Neural cell (in vitro differentiated cells): Measurements from ENCODE around the gene NUP210. TPM values are rescaled to one million over a fixed set of nuclear protein-coding genes. Genes with fewer than 3 reads are reported as not detected.

ENCODE experiments used
- H2AFZ ChIP-seq: fragments of 200-600, 300-800 bp; sonication (generic), shearing (Covaris generic); 2 replicates; pipeline ENCODE4 v1.6.0; 2014; ENCODE audit warnings: low read depth, mild to moderate bottlenecking, antibody characterized with exemption, low read length, moderate library complexity
- H3F3A ChIP-seq: fragments of 200-600 bp; shearing (Covaris generic); 2 replicates; pipeline ENCODE4 v1.6.1; 2016; ENCODE audit warnings: mild to moderate bottlenecking, moderate library complexity, mixed read lengths, antibody characterized with exemption, low read length; ENCODE audit not compliant: insufficient read depth, poor library complexity, severe bottlenecking
- H3K27ac ChIP-seq: fragments of 200-600, 300-800 bp; sonication (generic), shearing (Covaris generic); 2 replicates; pipeline ENCODE4 v1.5.1; 2014; ENCODE audit warnings: mild to moderate bottlenecking, low read length, moderate library complexity
- H3K27me3 ChIP-seq: fragments of 300-800, 200-600 bp; sonication (generic), shearing (Covaris generic); 2 replicates; pipeline ENCODE4 v1.6.0; 2014; ENCODE audit warnings: mild to moderate bottlenecking, low read depth, low read length, moderate library complexity; ENCODE audit not compliant: insufficient read depth
- H3K36me3 ChIP-seq: fragments of 300-800, 200-600 bp; sonication (generic), shearing (Covaris generic); 2 replicates; pipeline ENCODE4 v1.5.1; 2014; ENCODE audit warnings: mild to moderate bottlenecking, antibody characterized with exemption, low read length, moderate library complexity; ENCODE audit not compliant: insufficient read depth
- H3K4me2 ChIP-seq: fragments of 300-800, 200-600 bp; sonication (generic), shearing (Covaris generic); 2 replicates; pipeline ENCODE4 v1.6.0; 2014; ENCODE audit warnings: mild to moderate bottlenecking, low read length
- H3K4me3 ChIP-seq: fragments of 300-800, 200-600 bp; sonication (generic), shearing (Covaris generic); 2 replicates; pipeline ENCODE4 v1.5.1; 2014; ENCODE audit warnings: mild to moderate bottlenecking, low read length, moderate library complexity
- H3K79me2 ChIP-seq: fragments of 200-600 bp; shearing (Covaris generic); replicated peaks from 2 replicates; pipeline ENCODE4 v1.6.0; 2014; ENCODE audit warnings: mild to moderate bottlenecking, low read length, moderate library complexity; ENCODE audit not compliant: insufficient read depth
- H3K9ac ChIP-seq: fragments of 300-800, 200-600 bp; sonication (generic), shearing (Covaris generic); 2 replicates; pipeline ENCODE4 v1.6.1; 2016; ENCODE audit warnings: mild to moderate bottlenecking, low read length, mixed read lengths
- H3K9me2 ChIP-seq: fragments of 200-600 bp; shearing (Covaris generic); 2 replicates; pipeline ENCODE4 v1.6.1; 2016; ENCODE audit warnings: mild to moderate bottlenecking, low read length, mixed read lengths; ENCODE audit not compliant: insufficient read depth
- H3K9me3 ChIP-seq: fragments of 200-600, 300-800 bp; sonication (generic), shearing (Covaris generic); 2 replicates; pipeline ENCODE4 v1.6.1; 2016; ENCODE audit warnings: mild to moderate bottlenecking, mixed run types, low read length, moderate library complexity, mixed read lengths
- H4K20me1 ChIP-seq: fragments of 200-600 bp; shearing (Covaris generic); 2 replicates; pipeline ENCODE4 v1.6.1; 2016; ENCODE audit warnings: mild to moderate bottlenecking, mixed run types; ENCODE audit not compliant: insufficient read depth
- CTCF ChIP-seq: fragments of 450-650 bp; IDR thresholded peaks from 2 replicates; pipeline ENCODE4 v1.5.1; 2014; ENCODE audit warnings: antibody characterized with exemption, mild to moderate bottlenecking, moderate library complexity; ENCODE audit not compliant: poor library complexity, severe bottlenecking
- EP300 ChIP-seq: fragments of 450-650 bp; conservative IDR thresholded peaks from 2 replicates; pipeline ENCODE4 v1.6.1; 2014; ENCODE audit warnings: antibody characterized with exemption, mild to moderate bottlenecking, moderate library complexity; ENCODE audit not compliant: poor library complexity, severe bottlenecking
- EZH2 ChIP-seq: fragments of 200-600, 300-800 bp; shearing (Covaris generic), sonication (generic); IDR thresholded peaks from 2 replicates; pipeline ENCODE4 v1.6.1; 2014; ENCODE audit warnings: antibody characterized with exemption, low read length, borderline replicate concordance, mild to moderate bottlenecking; ENCODE audit not compliant: insufficient read depth, poor library complexity, severe bottlenecking
- MXI1 ChIP-seq: fragments of 450-650 bp; conservative IDR thresholded peaks from 2 replicates; pipeline ENCODE4 v1.6.1; 2014; ENCODE audit warnings: antibody characterized with exemption, mild to moderate bottlenecking; ENCODE audit not compliant: poor library complexity, severe bottlenecking
- POLR2AphosphoS5 ChIP-seq: IDR thresholded peaks from 2 replicates; pipeline ENCODE4 v1.6.1; 2012
- RAD21 ChIP-seq: fragments of 450-650 bp; conservative IDR thresholded peaks from 2 replicates; pipeline ENCODE4 v1.6.1; 2014; ENCODE audit warnings: antibody characterized with exemption, mild to moderate bottlenecking, moderate library complexity
- REST ChIP-seq: IDR thresholded peaks from 2 replicates; pipeline ENCODE4 v1.6.1; 2012; ENCODE audit warnings: borderline replicate concordance
- SMC3 ChIP-seq: fragments of 450-650 bp; conservative IDR thresholded peaks from 2 replicates; pipeline ENCODE4 v1.6.1; 2014; ENCODE audit warnings: antibody characterized with exemption, mild to moderate bottlenecking, moderate library complexity; ENCODE audit not compliant: poor library complexity
- TAF1 ChIP-seq: IDR thresholded peaks from 2 replicates; pipeline ENCODE4 v1.6.1; 2012; ENCODE audit warnings: low read depth
- polyA plus RNA-seq: library from polyadenylated mRNA; depleted of rRNA; stranded (reverse); fragments of >200 nt; gene quantifications from 2 replicates; pipeline ENCODE4 v1.2.3, GENCODE V29; 2014

NUP210 gene
- polyA plus RNA-seq, 1 donor from 2014 or later: 8.2 TPM

DNA sequence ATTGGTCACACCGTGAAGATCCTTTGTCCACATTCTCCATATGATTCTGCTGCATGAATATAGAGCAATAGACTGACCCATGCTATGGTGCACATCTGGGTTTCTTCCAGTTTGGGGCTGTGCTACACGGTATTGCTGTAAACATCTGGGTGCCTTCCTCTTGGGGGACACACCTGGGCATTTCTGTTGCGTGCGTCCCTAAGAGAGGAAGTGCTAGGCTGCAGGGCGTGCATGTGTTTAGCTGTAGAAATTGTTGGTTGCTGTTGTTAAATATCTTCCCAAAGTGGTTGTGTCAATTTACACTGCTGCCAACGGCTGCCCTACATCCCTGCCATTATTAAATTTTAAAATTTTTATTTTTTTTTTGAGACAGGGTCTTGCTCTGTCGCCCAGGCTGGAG, 52.4 kb downstream of the NUP210 start:
- H3K36me3 ChIP-seq: peaks cover 10% of the 10 kb centered on the region

GRCh38 chr3:13365390-13366379, 54.4 kb downstream of the NUP210 start:
- H3K9me3 ChIP-seq: no peaks in the 10 kb centered on the region
- no peak overlapping the region for H3K9ac ChIP-seq
- no peaks in the 10 kb centered on the region for H3K9me2 ChIP-seq
- H3K27me3 ChIP-seq: no peaks in the 10 kb centered on the region
- no peak overlapping the region for H3K4me2 ChIP-seq
- no peak overlapping the region for H3K4me3 ChIP-seq
- H3K36me3 ChIP-seq: peaks cover 10% of the 10 kb centered on the region
- no peak overlapping the region for H2AFZ ChIP-seq
- no peaks in the 10 kb centered on the region for H4K20me1 ChIP-seq
- no peak overlapping the region for H3K27ac ChIP-seq
- no peaks in the 10 kb centered on the region for H3F3A ChIP-seq
- no peak for TF ChIP-seq MXI1
- TF ChIP-seq REST: no peak
- no peak for TF ChIP-seq RAD21
- no peak for TF ChIP-seq SMC3
- no peak for TF ChIP-seq EZH2
- no peak for TF ChIP-seq CTCF
- TF ChIP-seq EP300: no peak
- TF ChIP-seq POLR2AphosphoS5: no peak
- TF ChIP-seq TAF1: no peak
- no peaks in the 10 kb centered on the region for H3K79me2 ChIP-seq

More for the DNA sequence above, 52.4 kb downstream of the NUP210 start:
- H3K27me3 ChIP-seq: no peaks in the 10 kb centered on the region
- no peak overlapping the region for H3K4me3 ChIP-seq
- no peak overlapping the region for H3K27ac ChIP-seq
- no peaks in the 10 kb centered on the region for H3F3A ChIP-seq
- TF ChIP-seq EZH2 (no peak), SMC3 (no peak)
- H3K9me2 ChIP-seq: no peaks in the 10 kb centered on the region
- no peaks in the 10 kb centered on the region for H3K9me3 ChIP-seq
- H3K9ac ChIP-seq: no peak overlapping the region
- H4K20me1 ChIP-seq: no peaks in the 10 kb centered on the region
- no peak overlapping the region for H2AFZ ChIP-seq
- H3K4me2 ChIP-seq: no peak overlapping the region
- no peaks in the 10 kb centered on the region for H3K79me2 ChIP-seq
